Brain pericyte (primary cell): ENCODE data around the gene PLOD2.

Experiments used
- DNase-seq: peaks from one replicate; pipeline ENCODE4 v3.0.0-alpha.2; 2012; ENCODE audit warnings: low read depth, low spot score

PLOD2 gene

DNA sequence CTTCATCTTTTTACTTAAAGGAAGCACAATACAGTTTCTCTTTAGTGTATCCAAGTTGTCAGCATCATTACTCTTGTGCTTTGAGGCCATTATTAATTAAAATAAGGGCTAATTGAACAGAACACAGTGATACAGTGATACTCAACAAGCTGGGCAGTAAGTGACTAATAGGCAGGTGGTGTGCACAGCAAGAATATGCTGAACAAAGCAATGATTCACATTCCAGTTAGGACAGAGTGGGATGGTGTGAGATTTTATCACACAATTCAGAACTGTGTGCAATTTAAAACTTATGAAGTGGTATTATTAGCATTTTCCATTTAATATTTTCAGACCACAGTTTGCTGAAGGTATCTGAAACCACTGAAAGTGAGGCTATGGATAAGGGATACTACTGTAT, 116.9 kb downstream of the PLOD2 start:
- no peak for DNase-seq

GRCh38 chr3:146040630-146041029, 120.4 kb downstream of the PLOD2 start:
- DNase-seq: no peak

- no peak for DNase-seq
These were observed 123.3 kb downstream of the PLOD2 start for GRCh38 chr3:146037697-146038096.

DNA sequence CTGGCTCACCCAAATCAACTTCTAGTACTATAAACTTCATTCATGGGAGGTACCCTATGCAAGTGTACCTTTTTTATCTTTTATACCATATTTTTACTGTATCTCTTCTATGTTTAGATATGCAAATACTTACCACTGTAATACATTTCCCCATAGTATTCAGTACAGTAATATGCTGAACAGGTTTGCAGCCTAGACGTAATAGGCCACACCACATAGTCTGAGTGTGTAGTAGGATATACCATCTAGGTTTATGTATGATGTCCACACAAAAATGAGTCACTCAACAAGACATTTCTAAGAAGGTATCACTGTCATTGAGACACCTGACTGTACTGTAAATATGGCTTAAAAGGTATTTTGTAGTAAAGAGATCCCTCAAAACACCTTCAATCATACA, 124.7 kb downstream of the PLOD2 start:
- no peak for DNase-seq

- no peak for DNase-seq
These were observed 125.6 kb downstream of the PLOD2 start for GRCh38 chr3:146035366-146035765.

DNA sequence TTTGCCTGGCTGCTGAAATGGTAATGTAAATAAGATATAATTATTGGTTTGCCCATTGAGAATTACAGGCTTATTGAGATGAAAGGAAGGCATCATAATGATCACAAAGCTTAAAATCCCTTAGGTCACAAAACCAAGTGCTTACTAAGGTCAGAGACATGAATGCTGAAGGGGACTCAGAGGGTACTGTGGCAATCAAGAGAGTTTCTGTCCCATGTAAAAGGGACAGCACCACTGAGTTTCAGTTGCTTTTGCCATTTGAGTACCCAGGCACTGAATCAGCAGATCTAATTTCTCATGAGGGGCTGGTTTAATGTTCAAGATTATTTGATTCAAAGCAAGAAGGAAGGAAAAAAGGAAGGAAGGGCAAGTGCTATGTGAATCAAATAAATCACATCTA, 127.0 kb downstream of the PLOD2 start:
- no peak for DNase-seq

GRCh38 chr3:146026547-146026946, 134.4 kb downstream of the PLOD2 start:
- no peak for DNase-seq

DNA sequence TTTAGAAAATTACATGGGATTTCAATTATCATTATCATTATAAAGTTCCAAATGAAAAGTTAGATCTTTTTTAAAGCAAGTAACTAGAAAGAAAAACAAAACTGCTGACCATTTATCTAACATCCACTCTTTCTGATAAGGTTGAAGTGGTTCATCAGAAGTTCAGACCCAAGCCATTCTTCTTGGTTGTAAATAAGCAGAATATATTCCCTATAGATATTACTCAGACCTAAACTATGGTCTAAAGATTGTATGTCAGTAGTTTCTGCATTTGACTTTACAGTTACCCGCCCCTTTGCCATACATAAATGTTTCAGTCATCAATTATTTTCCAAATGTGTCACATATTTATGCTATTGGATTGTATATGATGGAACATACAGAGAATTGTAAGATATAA, 136.7 kb downstream of the PLOD2 start:
- DNase-seq: no peak

GRCh38 chr3:146020969-146021368, 140.0 kb downstream of the PLOD2 start:
- DNase-seq: no peak

DNA sequence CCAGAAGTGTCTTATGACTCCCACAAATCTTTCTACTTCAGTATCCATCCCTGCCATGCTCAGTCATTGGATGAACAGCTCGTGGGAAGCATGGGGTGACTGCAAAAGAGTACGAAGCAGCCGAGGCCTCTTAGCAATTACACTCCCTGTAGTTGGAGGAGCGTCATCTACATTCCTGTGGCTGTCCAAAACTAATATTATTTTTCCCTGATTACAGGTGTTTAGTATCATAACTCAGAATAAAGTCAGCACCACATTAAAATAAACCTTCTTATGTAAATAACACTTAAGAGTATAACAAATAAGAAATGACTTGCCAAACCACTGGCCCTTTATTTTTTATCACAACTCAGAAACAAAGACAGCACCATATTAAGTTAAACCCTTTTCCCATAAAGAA, 141.5 kb downstream of the PLOD2 start:
- peak; percentile 16 for DNase-seq
